HepG2 (cell line): ENCODE results near the gene KCNQ2. TPM values are rescaled to one million over a fixed set of nuclear protein-coding genes. Genes with fewer than 3 reads are reported as not detected.
A peak's percentile ranks its signal among the peaks of the same experiment; 100 is the strongest.

Experiments
- ATAC-seq: fragments of 200-7000 bp; cut with Tn5 transposase; 3 replicates; pipeline ENCODE4 v1.9.1; 2020; ENCODE audit warnings: mild to moderate bottlenecking, moderate library complexity
- BruUV-seq: library from RNA; stranded (reverse); fragments of 400-500 nt; replicated peaks from 2 replicates; lab custom pipeline; 2021; lab: Mats Ljungman, UMichigan
- CTCF ChIA-PET: fragments of 300-600 bp; formaldehyde crosslinking; extraction: SDS; loops from one replicate; lab custom pipeline; 2021; ENCODE audit warnings: low total read pairs, inconsistent platforms, low intra/inter-chr PET ratio; lab: Yijun Ruan, JAX
- POLR2A ChIA-PET: fragments of 350-600 bp; sonication (Branson Sonifier 250); formaldehyde crosslinking; loops from one replicate; lab custom pipeline; 2020; ENCODE audit warnings: antibody characterized with exemption, inconsistent platforms; lab: Yijun Ruan, JAX
- DNase-seq: peaks from one replicate; pipeline ENCODE4 v3.0.0-alpha.2; 2015; ENCODE audit warnings: low spot score
- FAIRE-seq: peaks from 3 replicates; lab custom pipeline; 2011; peaks lifted over from hg19 to GRCh38; lab: Jason Lieb, UNC
- H2AFZ ChIP-seq: one replicate; pipeline ENCODE4 v1.6.1; 2011; ENCODE audit warnings: low read length, inconsistent platforms
- H3K27ac ChIP-seq: fragments of 300-600 bp; 3 replicates; pipeline ENCODE4 v1.8.0; 2011; ENCODE audit warnings: mixed run types, mild to moderate bottlenecking, mixed read lengths, low read length, inconsistent platforms; ENCODE audit not compliant: insufficient read depth; ENCODE audit errors: extremely low read length
- H3K27me3 ChIP-seq, 2 experiments: fragments of 200-600 bp in 1 of 2; 2 replicates in 1 of 2; 3 replicates in 1 of 2; pipeline versions ENCODE4 v1.6.0 to v1.8.0; 2011; ENCODE audit warnings: low read length in 2 of 2, mild to moderate bottlenecking in 2 of 2, moderate library complexity in 2 of 2, inconsistent platforms in 1 of 2; ENCODE audit not compliant: insufficient read depth in 2 of 2, control insufficient read depth in 1 of 2
- H3K36me3 ChIP-seq, 2 experiments: fragments of 200-600 bp in 1 of 2; replicated peaks in 1 of 2; 2 replicates in 1 of 2; 3 replicates in 1 of 2; pipeline versions ENCODE4 v1.5.1 to v1.8.0; 2011; ENCODE audit warnings: low read length in 2 of 2, inconsistent platforms in 1 of 2; ENCODE audit not compliant: insufficient read depth in 2 of 2, control insufficient read depth in 1 of 2
- H3K4me1 ChIP-seq: 2 replicates; pipeline ENCODE4 v1.5.1; 2012; ENCODE audit warnings: low read length, inconsistent platforms; ENCODE audit not compliant: insufficient read depth
- H3K4me2 ChIP-seq: 2 replicates; pipeline ENCODE4 v1.6.0; 2011; ENCODE audit warnings: low read depth, low read length, inconsistent platforms
- H3K4me3 ChIP-seq, 3 experiments: fragments of 200-600 bp in 1 of 3; sonication (generic), shearing (Covaris generic) in 1 of 3; replicated peaks in 1 of 3; 2 replicates each; pipeline ENCODE4 v1.5.1; 2011 to 2016; ENCODE audit warnings: low read length in 3 of 3, inconsistent platforms in 2 of 3, low read depth in 2 of 3, mild to moderate bottlenecking in 2 of 3, control low read depth in 1 of 3, mixed read lengths in 1 of 3; ENCODE audit not compliant: insufficient read depth in 1 of 3
- H3K79me2 ChIP-seq: one replicate; pipeline ENCODE4 v1.6.1; 2011; ENCODE audit warnings: low read length, inconsistent platforms; ENCODE audit not compliant: insufficient read depth
- H3K9ac ChIP-seq: 2 replicates; pipeline ENCODE4 v1.6.0; 2011; ENCODE audit warnings: mild to moderate bottlenecking, low read depth, low read length, inconsistent platforms; ENCODE audit not compliant: insufficient read depth
- H3K9me3 ChIP-seq: 2 replicates; pipeline ENCODE4 v1.5.1; 2012; ENCODE audit warnings: mild to moderate bottlenecking, low read length
- H4K20me1 ChIP-seq: 2 replicates; pipeline ENCODE4 v1.6.0; 2011; ENCODE audit warnings: inconsistent platforms, mild to moderate bottlenecking, low read length, moderate library complexity; ENCODE audit not compliant: insufficient read depth
- ARID4A ChIP-seq: sonication (generic); formaldehyde crosslinking; IDR thresholded peaks from 2 replicates; pipeline ENCODE4 v1.5.0; 2020; ENCODE audit warnings: mild to moderate bottlenecking, missing genetic modification reagents, borderline replicate concordance
- BHLHE40 ChIP-seq: IDR thresholded peaks from 2 replicates; pipeline ENCODE4 v1.6.1; 2011; ENCODE audit warnings: low read length, improper control_type of control experiment
- HIC2 ChIP-seq: sonication (generic); formaldehyde crosslinking; IDR thresholded peaks from 2 replicates; pipeline ENCODE4 v1.9.0; 2022; ENCODE audit warnings: low read depth, missing genetic modification reagents
- KLF11 ChIP-seq: IDR thresholded peaks from 2 replicates; pipeline ENCODE4 v1.6.1; 2016; ENCODE audit warnings: missing compliant biosample characterization
- MAFF ChIP-seq: IDR thresholded peaks from 2 replicates; pipeline ENCODE4 v1.6.1; 2011; ENCODE audit warnings: low read depth, low read length, improper control_type of control experiment
- MAFK ChIP-seq, 2 experiments: IDR thresholded peaks in 1 of 2; conservative IDR thresholded peaks in 1 of 2; 2 replicates each; pipeline ENCODE4 v1.6.1; 2011; ENCODE audit warnings: improper control_type of control experiment in 2 of 2, low read length in 2 of 2
- NRL ChIP-seq: sonication (generic); formaldehyde crosslinking; IDR thresholded peaks from 2 replicates; pipeline ENCODE4 v1.5.0; 2020; ENCODE audit warnings: missing genetic modification reagents, mild to moderate bottlenecking, moderate library complexity, borderline replicate concordance
- ZNF292 ChIP-seq: sonication (generic); formaldehyde crosslinking; IDR thresholded peaks from 2 replicates; pipeline ENCODE4 v1.8.1; 2022; ENCODE audit warnings: mild to moderate bottlenecking, low read depth, missing genetic modification reagents, borderline replicate concordance
- ZNF773 ChIP-seq: sonication (generic); formaldehyde crosslinking; IDR thresholded peaks from 2 replicates; pipeline ENCODE4 v1.4.0; 2020; ENCODE audit warnings: missing genetic modification reagents, borderline replicate concordance
- WGBS: methylation state at CpG from one replicate; pipeline ENCODE4 v1.1.6; 2017; ENCODE audit warnings: low lambda C conversion rate; 5-methylcytosine and 5-hydroxymethylcytosine counted together
- in situ Hi-C: cut with HindIII; loops from 2 replicates; pipeline ENCODE4 v1.10.0; 2017; ENCODE audit warnings: low pct_unique_long_range_greater_than_20kb; ENCODE audit not compliant: extremely low pct_ligation_motif_present
- intact Hi-C: fragments of 100-400 bp; cut with micrococcal nuclease; formaldehyde crosslinking; loops from one replicate; pipeline ENCODE4 v1.10.0; 2022; ENCODE audit not compliant: unreplicated experiment
- polyA plus RNA-seq, 8 experiments: library from polyadenylated mRNA; depleted of rRNA in 3 of 8; stranded (reverse) in 7 of 8; unstranded in 1 of 8; fragments of >200 nt; fragmentation: Illumina TruSeq in 4 of 8; extraction: Trizol in 4 of 8; gene quantifications; 2 replicates each; pipeline versions ENCODE4 v1.2.1 to v1.2.3, GENCODE V29; 2011 to 2016; ENCODE audit warnings: low read depth in 4 of 8, missing spikeins in 1 of 8, mixed read lengths in 1 of 8; ENCODE audit not compliant: insufficient read depth in 1 of 8
- total RNA-seq, 5 experiments: library from RNA; depleted of rRNA; stranded (reverse); fragments of >200 nt; fragmentation: Illumina TruSeq; extraction: Trizol; gene quantifications; 2 replicates each; pipeline ENCODE4 v1.2.3, GENCODE V29; 2016; ENCODE audit warnings: low read depth in 1 of 5

The KCNQ2 gene
- total and polyA plus RNA-seq, 2 of the 13 experiments (the other 11 are each of a cell fraction or from before 2014, with no cell fraction given), result not detected

- peaks cover 23 to 79% of the 10 kb centered on the region in 2 experiments for H3K27me3 ChIP-seq
- no peak overlapping the region for H3K9ac ChIP-seq
- whole genome bisulfite sequencing, result 8% methylated on average over 11 of the region's 11 CpGs
- no peak overlapping the region for H2AFZ ChIP-seq
- peaks cover 11% of the 10 kb centered on the region for H3K4me1 ChIP-seq
- no TSS peak for BruUV-seq
- intact Hi-C loops, result no loop called here
- no peak overlapping the region for H3K27ac ChIP-seq
- peaks cover 5% of the 10 kb centered on the region; the same call in 1 of the 2 replicates for H4K20me1 ChIP-seq
- FAIRE-seq (no peak), ATAC-seq (peak; percentile 4; the same call in 2 of the 3 replicates), DNase-seq (no peak)
- no peak overlapping the region for H3K4me3 ChIP-seq
- POLR2A ChIA-PET, result no interaction called here
- H3K9me3 ChIP-seq, result no peaks in the 10 kb centered on the region
- CTCF ChIA-PET, result no interaction called here
- in situ Hi-C loops, result no loop called here
- H3K4me2 ChIP-seq, result no peak overlapping the region
- H3K79me2 ChIP-seq, result no peaks in the 10 kb centered on the region
- no peaks in the 10 kb centered on the region for H3K36me3 ChIP-seq
- TF ChIP-seq ARID4A (no peak), NRL (CRISPR knock-in tag) (0 out of 2 replicates have a peak, but pooled peaks have one; percentile 9)
Measured at GRCh38 chr20:63482021-63482587, 9.6 kb upstream of the KCNQ2 start.

GRCh38 chr20:63481503-63481902 lies 9.0 kb upstream of the KCNQ2 start:
- Histone ChIP-seq H3K79me2 (no peaks in the 10 kb centered on the region), H3K27ac (no peak overlapping the region), H3K36me3 (no peaks in the 10 kb centered on the region), H3K4me1 (peaks cover 11% of the 10 kb centered on the region), H3K4me3 (no peak overlapping the region), H3K9ac (no peak overlapping the region), H3K9me3 (no peaks in the 10 kb centered on the region), H2AFZ (no peak overlapping the region), H3K27me3 (peaks cover 26 to 84% of the 10 kb centered on the region in 2 experiments), H4K20me1 (peaks cover 5% of the 10 kb centered on the region; the same call in 1 of the 2 replicates), H3K4me2 (no peak overlapping the region)
- no peak for ATAC-seq
- intact Hi-C loops (no loop called here), in situ Hi-C loops (no loop called here)
- TF ChIP-seq ZNF292 (no peak), BHLHE40 (no peak), MAFK (conservative IDR thresholded peaks at IDR 0.05 in 1 of 2, IDR thresholded peaks at IDR 0.05 in 1 of 2; ENCODE audit: low read length in 2 of 2) (peak; percentile 90 to 94), ZNF773 (CRISPR knock-in tag) (no peak), HIC2 (no peak), MAFF (peak; percentile 88), KLF11 (no peak)
- CTCF ChIA-PET, result no interaction called here
- WGBS, result 39% methylated on average over 12 of the region's 12 CpGs
- no TSS peak for BruUV-seq
- no peak for DNase-seq
- no peak for FAIRE-seq
- POLR2A ChIA-PET, result no interaction called here
